T-helper 2 cell treated with Interferon-gamma antibody and Interleukin-4, amounts not matched to agents 5 μg/mL and 100 μg/mL, for 36 hours (primary cell): ENCODE results near the gene C19orf81.
"Not testable (repeated sequence)": the region's sequence is repeated elsewhere in the genome, so short reads cannot be mapped to it uniquely, and the experiment has no call there.

Experiments used
- DNase-seq: peaks from one replicate; pipeline ENCODE4 v3.0.0; 2021; ENCODE audit warnings: low spot score
- H3K27ac Mint-ChIP-seq: one replicate; pipeline ENCODE4 v1.8.0; 2021; ENCODE audit warnings: mild to moderate bottlenecking, mixed read lengths
- H3K27me3 Mint-ChIP-seq: one replicate; pipeline ENCODE4 v1.8.0; 2021; ENCODE audit warnings: low read depth, mixed read lengths
- H3K36me3 Mint-ChIP-seq: one replicate; pipeline ENCODE4 v1.8.0; 2021; ENCODE audit warnings: low read depth, mixed read lengths
- H3K4me1 Mint-ChIP-seq: one replicate; pipeline ENCODE4 v1.8.0; 2021; ENCODE audit warnings: low read depth, mixed read lengths
- H3K4me3 Mint-ChIP-seq: one replicate; pipeline ENCODE4 v1.8.0; 2022; ENCODE audit warnings: mild to moderate bottlenecking, moderate library complexity, mixed read lengths
- H3K9me3 Mint-ChIP-seq: one replicate; pipeline ENCODE4 v1.8.0; 2021; ENCODE audit warnings: mixed read lengths

Gene C19orf81

DNA sequence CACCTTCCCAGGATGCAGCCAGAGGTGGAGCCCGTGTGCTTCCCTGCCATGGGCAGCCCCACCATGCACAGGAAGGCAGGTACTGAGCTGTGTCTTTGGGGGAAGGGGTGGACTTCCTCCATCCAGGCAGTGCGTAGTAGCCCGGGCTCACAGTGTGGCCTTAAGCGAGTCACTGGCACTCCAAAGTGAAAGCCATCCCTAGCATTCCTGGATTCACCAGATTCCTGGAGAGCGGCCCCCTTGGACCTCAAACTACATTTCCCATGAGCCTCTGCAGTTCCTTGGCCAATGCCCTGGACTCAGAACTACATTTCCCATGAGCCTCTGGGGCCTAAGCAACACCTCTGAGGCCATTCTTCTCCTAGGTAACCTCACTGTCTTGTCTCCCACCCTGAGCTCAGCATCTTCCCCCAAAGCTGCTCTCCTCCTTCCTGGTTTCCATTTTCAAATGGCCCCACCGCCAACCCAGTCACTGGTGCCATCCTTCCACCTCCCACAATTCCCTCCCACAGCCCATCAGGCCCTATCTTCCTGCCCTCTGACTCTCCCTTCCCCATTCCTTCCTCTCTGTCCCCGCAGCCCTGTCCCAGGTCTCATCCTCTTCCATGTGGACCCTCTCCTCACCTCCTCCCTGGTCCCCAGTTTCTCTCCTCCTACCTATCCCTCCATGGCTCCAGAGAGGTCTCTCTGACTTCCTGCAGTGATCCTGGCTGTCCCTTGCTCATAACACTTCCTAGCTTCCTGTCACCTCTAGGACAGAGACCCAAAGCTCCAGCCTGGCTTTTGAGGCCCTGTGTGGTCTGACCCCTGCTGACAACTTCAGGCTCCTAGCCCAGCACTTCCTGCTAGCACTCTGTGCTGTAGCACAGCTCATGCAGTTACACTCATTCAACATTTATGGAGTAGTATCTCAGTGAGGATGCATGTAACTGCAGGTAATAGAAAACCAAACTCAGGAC, at the start of gene C19orf81:
Gene C19orf81 (plus strand): TSS at position 13 of the 959 bp plus-strand sequence. CDS start 0 bp downstream, at position 13.
- H3K36me3 Mint-ChIP-seq = no peaks in the 10 kb centered on the region
- peaks cover 4% of the 10 kb centered on the region for H3K4me1 Mint-ChIP-seq
- DNase-seq = no peak
- H3K9me3 Mint-ChIP-seq = peaks cover under 1% of the 10 kb centered on the region
- no peak within 1 kb of the TSS for H3K27ac Mint-ChIP-seq
- H3K27me3 Mint-ChIP-seq = peaks cover 11% of the 10 kb centered on the region
- no peak within 1 kb of the TSS for H3K4me3 Mint-ChIP-seq

DNA sequence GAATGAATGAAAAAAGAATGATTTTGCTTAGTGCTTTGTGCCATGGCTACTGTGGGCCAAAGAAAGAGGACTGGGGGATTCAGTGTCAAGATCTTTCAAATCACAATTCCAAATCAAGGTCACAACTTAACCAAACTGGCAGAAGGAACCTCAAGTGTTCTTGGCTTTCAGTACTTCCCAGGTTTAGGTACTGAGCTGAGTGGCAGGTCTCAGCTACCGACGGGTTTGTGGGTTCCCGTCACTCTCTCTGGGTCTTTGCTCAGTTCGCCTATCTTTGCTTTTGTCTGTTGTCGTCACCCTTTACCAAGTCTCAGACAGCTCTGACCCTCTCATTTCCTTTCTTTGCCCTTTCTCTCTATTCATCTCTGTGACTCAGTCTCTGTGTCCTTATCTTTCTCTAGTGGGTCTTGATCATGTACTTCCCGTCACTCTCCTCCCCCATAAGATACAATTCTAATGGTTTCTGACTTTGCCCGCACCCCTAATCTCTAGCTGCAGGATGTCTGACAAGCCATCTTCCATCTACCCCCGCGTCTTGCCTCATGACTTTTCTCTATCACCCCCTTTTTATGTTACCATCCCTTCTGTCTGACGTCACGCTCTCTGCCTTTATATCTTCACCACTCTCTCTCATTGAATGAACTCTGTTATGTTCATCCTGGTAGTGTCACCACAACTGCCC, 47.7 kb upstream of the C19orf81 start:
- Mint-ChIP-seq H3K4me1 (peaks cover 1% of the 10 kb centered on the region), H3K36me3 (no peaks in the 10 kb centered on the region), H3K27ac (no peak overlapping the region), H3K27me3 (peaks cover 5% of the 10 kb centered on the region), H3K9me3 (no peaks in the 10 kb centered on the region), H3K4me3 (no peak overlapping the region)
- DNase-seq = peak; percentile 4

DNA sequence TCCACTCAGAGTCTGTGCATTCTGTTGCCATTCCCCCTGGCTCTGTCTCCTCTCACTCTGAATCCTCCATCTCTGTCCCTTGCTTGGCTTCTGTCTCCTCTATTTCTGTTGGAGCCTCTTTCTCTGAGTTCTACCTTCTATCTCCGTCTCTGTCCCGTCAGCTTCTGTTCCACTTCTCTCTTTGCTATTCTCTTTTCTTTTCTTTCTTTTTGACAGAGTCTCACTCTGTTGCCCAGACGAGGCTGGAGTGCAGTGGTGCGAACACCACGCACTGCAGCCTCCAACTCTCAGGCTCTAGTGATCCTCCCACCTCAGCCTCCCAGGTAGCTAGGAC, 47.2 kb upstream of the C19orf81 start:
- DNase-seq = no peak
- Mint-ChIP-seq H3K27me3 (peaks cover 5% of the 10 kb centered on the region), H3K4me1 (peaks cover 1% of the 10 kb centered on the region), H3K4me3 (no peak overlapping the region), H3K9me3 (no peaks in the 10 kb centered on the region), H3K27ac (no peak overlapping the region), H3K36me3 (no peaks in the 10 kb centered on the region)

DNA sequence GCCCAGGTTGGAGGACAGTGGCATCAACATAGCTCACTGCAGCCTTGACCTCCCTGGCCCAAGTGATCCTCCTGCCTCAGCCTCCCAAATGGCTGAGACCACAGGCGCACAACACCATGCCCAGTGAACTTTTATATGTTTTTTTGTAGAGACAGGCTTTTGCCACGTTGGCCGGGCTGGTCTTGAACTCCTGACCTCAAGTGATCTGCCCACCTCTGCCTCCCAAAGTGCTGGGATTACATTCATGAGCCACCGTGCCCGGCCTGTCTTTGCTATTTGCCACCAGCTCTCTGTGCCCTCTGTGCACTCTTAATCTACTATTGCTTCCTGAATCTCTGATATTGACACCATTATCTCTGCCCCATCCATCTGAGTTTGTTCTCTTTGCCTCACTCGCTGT, 46.7 kb upstream of the C19orf81 start:
- Mint-ChIP-seq H3K27me3 (peaks cover 5% of the 10 kb centered on the region), H3K9me3 (no peaks in the 10 kb centered on the region), H3K4me1 (peaks cover 1% of the 10 kb centered on the region), H3K4me3 (no peak overlapping the region), H3K36me3 (no peaks in the 10 kb centered on the region), H3K27ac (no peak overlapping the region)
- DNase-seq = no peak

DNA sequence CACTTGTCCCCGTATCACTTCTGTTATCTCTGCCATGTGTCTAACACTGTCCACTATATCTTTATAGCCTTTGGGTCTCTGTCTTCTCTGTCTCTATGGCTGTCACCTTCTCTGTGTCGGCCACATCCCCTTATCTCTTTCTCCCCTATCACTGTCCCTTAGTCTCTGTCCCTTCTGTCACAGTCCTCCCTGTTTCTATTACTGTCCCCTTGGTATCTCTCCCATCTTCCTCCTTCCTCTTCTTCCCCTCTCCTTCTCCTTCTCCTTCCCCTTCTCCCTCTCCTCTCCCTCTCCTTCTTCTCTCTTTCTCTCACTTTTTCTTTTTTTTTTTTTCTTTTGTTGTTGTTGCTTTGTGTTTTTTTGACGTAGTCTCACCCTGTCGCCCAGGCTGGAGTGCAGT, 46.3 kb upstream of the C19orf81 start:
- Mint-ChIP-seq H3K9me3 (no peaks in the 10 kb centered on the region), H3K27me3 (peaks cover 5% of the 10 kb centered on the region), H3K36me3 (no peaks in the 10 kb centered on the region)

DNA sequence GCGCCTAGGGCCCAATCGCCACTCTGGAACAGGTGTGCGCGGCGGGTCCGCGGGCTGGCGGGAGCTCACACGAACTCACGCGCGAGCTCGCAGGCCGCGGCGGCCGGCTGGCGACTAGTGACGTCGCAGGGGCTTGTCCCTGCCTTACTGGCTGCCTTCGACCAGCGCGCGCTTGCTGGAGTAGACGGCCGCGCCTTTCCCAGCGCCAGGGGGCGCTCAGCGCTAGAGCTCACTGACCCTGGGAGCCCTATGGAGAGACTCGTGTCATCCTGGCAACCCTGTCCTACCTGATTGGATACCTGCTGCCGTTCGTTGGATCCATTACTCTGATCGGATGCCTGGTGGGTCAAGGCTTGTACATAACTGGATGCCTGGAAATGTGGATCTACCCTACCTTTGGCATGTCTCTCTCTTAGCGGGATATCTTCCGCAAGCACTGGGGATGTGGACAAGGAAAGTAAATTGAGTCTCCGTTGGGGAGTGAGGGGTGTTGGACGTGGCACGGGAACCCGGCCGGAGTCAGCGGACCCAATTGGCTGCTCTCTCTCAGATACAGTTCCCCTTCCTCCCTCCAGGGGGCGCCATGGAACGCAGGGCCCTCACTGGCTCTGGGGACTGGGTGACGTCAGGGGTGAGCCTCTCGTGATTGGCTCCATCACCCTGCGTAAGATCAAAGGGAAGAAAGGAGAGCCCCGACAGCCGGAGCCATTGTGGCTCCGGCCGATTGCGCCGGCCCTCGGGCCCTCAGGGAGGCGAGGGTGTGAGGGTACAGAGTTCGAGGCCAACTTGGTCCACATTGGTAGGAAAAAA, 44.8 kb upstream of the C19orf81 start:
- H3K36me3 Mint-ChIP-seq, H3K27me3 Mint-ChIP-seq, H3K9me3 Mint-ChIP-seq, DNase-seq, H3K27ac Mint-ChIP-seq, H3K4me3 Mint-ChIP-seq: not testable (repeated sequence)
- peaks cover 11% of the 10 kb centered on the region for H3K4me1 Mint-ChIP-seq

More for the DNA sequence above, 46.3 kb upstream of the C19orf81 start:
- no peak for DNase-seq
- Mint-ChIP-seq H3K4me1 (peaks cover 5% of the 10 kb centered on the region), H3K4me3 (no peak overlapping the region), H3K27ac (no peak overlapping the region)

DNA sequence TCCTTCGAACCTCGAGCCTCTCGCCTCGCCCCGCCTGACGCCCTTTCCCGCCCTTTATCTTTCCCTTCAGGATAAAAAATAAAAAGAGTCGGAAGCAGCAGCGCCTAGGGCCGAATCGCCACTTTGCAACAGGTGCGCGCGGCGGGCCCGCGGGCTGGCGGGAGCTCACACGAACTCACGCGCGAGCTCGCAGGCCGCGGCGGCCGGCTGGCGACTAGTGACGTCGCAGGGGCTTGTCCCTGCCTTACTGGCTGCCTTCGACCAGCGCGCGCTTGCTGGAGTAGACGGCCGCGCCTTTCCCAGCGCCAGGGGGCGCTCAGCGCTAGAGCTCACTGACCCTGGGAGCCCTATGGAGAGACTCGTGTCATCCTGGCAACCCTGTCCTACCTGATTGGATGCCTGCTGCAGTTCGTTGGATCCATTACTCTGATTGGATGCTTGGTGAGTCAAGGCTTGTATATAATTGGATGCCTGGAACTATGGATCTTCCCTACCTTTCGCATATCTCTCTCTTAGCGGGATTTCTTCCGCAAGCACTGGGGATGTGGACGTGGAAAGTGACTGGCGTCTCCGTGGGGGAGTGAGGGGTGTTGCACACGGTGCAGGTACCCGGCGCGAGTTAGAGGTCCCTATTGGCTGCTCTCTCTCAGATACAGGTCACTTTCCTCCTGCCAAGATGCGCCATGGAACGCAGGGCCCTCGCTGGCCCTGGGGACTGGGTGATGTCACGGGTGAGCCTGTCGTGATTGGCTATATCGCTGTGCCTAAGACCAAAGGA, 43.0 kb upstream of the C19orf81 start:
- not testable (repeated sequence) for H3K36me3 Mint-ChIP-seq, H3K27ac Mint-ChIP-seq, H3K9me3 Mint-ChIP-seq, DNase-seq, H3K27me3 Mint-ChIP-seq
- H3K4me3 Mint-ChIP-seq = peak overlapping the region; percentile 39
- peaks cover 11% of the 10 kb centered on the region for H3K4me1 Mint-ChIP-seq

DNA sequence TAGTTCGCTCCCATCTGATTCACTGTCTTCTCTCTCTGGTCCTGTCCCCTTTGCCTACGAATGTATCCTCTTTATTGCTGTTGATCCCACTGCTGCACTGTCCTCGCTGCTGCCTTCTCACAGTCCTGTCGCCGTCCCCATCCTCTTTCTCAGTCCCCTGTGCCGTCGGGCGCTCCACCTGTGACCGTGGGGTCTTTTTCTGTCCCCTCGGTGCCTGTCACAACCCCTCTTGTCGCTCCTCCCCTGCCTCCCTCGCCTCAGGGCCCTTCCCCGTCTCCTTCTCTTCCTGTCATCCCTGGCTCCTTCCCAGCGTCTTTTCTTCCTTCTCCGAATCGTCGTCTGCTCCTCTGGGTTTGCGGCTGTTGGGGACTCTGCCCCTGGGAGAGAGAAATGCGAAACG, 41.9 kb upstream of the C19orf81 start:
- Mint-ChIP-seq H3K4me1 (peaks cover 11% of the 10 kb centered on the region), H3K9me3 (peaks cover 8% of the 10 kb centered on the region), H3K27ac (no peak overlapping the region), H3K4me3 (no peak overlapping the region), H3K27me3 (peaks cover 9% of the 10 kb centered on the region), H3K36me3 (no peaks in the 10 kb centered on the region)
- no peak for DNase-seq

DNA sequence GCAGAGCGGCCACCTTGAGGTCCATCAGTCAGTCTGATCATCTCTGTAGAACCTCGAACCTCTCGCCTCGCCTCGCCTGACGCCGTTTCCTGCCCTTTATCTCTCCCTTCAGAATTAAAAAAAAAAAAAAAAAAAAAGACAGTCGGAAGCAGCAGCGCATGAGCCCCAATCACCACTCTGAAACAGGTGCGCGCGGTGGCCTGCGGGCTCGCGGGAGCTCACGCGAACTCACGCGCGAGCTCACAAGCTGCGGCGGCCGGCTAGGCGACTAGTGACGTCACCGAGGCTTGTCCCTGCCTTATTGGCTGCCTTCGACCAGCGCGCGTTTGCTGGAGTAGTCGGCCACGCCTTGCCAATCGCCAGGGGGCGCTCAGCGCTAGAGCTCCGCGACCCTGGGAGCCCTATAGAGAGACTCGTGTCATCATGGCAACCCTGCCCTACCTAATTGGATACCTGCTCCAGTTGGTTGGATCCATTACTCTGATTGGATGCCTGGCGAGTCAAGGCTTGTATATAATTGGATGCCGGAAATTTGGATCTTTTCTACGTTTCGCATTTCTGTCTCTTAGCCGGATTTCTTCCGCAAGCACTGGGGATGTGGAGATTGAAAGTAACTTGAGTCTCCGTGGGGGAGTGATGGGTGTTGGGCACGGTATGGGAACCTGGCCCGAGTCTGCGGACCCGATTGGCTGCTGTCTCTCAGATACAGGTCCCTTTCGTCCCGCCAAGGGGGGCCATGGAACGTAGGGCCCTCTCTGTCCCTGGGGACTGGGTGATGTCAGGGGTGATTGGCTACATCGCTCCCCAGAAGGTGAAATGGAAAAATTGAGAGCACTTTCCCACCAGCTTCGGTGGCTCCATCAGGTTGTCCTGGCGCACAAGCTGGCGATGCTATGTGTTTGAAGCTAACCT, 41.1 kb upstream of the C19orf81 start:
- H3K36me3 Mint-ChIP-seq = no peaks in the 10 kb centered on the region
- no peak overlapping the region for H3K27ac Mint-ChIP-seq
- peaks cover 11% of the 10 kb centered on the region for H3K4me1 Mint-ChIP-seq
- peaks cover 4% of the 10 kb centered on the region for H3K27me3 Mint-ChIP-seq
- H3K4me3 Mint-ChIP-seq = peak overlapping the region; percentile 51
- H3K9me3 Mint-ChIP-seq = peaks cover 8% of the 10 kb centered on the region
- DNase-seq = peak; percentile 80

DNA sequence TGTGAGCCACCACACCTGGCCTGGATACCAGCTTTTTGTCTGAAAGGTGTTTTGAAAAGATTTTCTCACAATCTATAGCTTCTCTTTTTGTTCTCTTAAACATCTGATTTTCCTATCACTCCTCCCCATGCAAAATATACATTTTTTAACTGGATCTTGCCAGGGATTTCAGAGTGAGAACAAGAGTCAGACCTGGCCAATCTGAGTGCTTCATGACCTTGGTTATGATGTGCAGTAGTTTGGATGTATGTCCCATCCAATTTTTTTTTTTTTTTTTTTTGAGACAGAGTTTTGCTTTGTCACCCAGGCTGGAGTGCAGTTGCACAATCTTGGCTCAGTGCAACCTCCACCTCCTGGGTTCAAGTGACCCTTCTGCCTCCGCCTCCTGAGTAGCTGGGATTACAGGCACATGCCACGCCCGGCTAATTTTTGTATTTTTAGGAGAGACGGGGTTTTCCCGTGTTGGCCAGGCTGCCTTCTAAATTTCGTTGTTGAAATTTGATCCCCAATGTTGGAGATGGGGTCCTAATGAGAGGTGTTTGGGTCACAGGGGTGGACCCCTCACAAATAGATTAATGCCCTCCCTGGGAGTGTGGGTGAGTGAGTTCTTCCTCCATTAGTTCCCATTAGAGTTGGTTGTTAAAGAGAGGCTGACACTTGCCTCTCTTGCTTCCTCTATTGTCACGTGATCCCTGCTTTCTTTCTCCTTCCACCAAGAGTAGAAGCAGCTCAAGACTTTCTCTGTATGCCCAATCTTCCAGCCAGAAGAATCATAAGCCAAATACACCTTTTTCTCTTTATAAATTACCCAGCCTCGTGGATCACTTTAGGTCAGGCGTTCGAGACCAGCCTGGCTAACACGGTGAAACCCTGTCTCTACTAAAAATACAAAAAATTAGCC, 36.5 kb upstream of the C19orf81 start:
- not testable (repeated sequence) for H3K27ac Mint-ChIP-seq, DNase-seq, H3K4me1 Mint-ChIP-seq, H3K9me3 Mint-ChIP-seq, H3K36me3 Mint-ChIP-seq, H3K4me3 Mint-ChIP-seq, H3K27me3 Mint-ChIP-seq

DNA sequence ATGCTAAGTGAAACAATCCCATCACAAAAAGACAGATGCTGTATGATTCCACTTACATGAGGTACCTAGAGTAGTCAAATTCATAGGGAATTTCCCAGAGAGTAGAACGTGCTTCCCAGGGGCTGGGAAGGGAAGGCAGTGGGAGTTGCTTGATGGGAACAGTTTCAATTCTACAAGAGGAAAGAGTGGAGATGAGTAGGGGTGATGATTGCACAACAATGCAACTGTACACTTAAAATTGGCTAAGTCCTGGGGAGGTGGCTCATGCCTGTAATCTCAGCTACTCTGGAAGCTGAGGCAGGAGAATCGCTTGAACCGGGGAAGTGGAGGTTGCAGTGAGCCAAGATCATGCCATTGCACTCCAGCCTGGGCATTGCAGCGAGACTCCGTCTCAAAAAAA, 30.9 kb upstream of the C19orf81 start:
- not testable (repeated sequence) for H3K36me3 Mint-ChIP-seq, DNase-seq, H3K9me3 Mint-ChIP-seq, H3K27ac Mint-ChIP-seq, H3K4me3 Mint-ChIP-seq, H3K4me1 Mint-ChIP-seq, H3K27me3 Mint-ChIP-seq

DNA sequence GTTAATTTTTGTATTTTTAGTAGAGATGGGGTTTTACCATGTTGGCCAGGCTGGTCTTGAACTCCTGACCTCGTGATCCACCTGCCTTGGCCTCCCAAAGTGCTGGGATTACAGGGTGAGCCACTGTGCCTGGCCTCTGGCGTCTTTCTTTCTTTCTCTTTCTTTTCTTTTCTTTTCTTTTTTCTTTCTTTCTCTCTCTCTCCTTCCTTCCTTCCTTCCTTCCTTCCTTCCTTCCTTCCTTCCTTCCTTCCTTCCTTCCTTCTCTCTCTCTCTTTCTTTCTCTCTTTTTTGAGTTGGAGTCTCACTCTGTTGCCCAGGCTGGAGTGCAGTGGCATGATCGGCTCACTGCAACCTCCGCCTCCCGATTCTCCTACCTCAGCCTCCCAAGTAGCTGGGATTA, 30.1 kb upstream of the C19orf81 start:
- H3K4me1 Mint-ChIP-seq, DNase-seq, H3K27me3 Mint-ChIP-seq, H3K9me3 Mint-ChIP-seq, H3K27ac Mint-ChIP-seq, H3K36me3 Mint-ChIP-seq, H3K4me3 Mint-ChIP-seq: not testable (repeated sequence)
